Left ventricle myocardium superior (tissue), 1 donor: ENCODE results near the gene SDR42E2. TPM values are rescaled to one million over a fixed set of nuclear protein-coding genes. Genes with fewer than 3 reads are reported as not detected.
"Not testable (repeated sequence)": the region's sequence is repeated elsewhere in the genome, so short reads cannot be mapped to it uniquely, and the experiment has no call there.

Source experiments
- ATAC-seq: fragments of 200-7000 bp; cut with Tn5 transposase; one replicate; pipeline ENCODE4 v1.9.1; 2020; ENCODE audit warnings: mild to moderate bottlenecking, moderate library complexity
- DNase-seq: peaks from one replicate; pipeline ENCODE4 v3.0.0-alpha.2; 2020
- intact Hi-C: fragments of 100-400 bp; cut with micrococcal nuclease; formaldehyde crosslinking; loops from one replicate; pipeline ENCODE4 v1.11.0; 2022
- total RNA-seq: library from RNA; stranded (reverse); fragmentation: NEBNext Ultra II Directional; extraction: Animal tissue kit (Norgen Biotek cat#: 25700); gene quantifications from one replicate; pipeline ENCODE4 v1.2.1, GENCODE V29; 2021
- donor health status: DM: no; HTN: yes; CAD: no; lungs with severe emphysema.

SDR42E2 gene
- total RNA-seq, 1 donor from 2014 or later: not detected

DNA sequence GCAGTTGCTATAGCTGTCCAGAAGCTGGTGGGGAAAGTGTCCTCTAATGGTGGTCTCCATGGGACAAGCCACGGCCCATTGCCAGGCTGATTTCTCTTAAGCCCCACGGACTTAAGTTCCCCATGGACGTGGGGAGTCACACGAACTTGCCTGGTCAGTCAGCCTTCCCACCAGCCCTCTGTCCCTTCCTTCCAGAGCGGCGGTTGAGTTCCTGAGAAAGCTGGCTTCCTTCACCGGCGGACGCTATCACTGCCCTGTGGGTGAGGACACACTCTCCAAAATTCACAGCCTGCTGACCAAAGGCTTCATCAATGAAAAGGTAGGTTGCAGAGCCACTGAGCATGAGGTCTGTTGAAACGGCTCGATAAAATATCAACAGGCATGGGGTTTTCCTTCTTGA is 10.0 kb upstream of the SDR42E2 start:
- ATAC-seq: no peak
- intact Hi-C loops: no loop called here
- no peak for DNase-seq

DNA sequence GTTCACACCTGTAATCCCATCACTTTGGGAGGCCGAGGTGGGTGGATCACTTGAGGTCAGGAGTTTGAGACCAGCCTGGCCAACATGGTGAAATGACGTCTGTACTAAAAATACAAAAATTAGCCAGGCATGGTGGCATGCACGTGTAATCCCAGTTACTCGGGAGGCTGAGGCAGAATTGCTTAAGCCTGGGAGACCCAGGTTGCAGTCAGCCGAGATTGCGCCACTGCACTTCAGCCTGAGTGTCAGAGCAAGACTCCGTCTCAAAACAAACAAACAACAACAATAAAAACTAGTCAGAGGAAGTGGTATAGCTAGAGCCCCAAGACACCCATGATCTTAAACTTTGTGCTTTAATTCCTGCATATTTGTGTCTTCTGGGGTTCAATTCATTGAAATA is 9.2 kb upstream of the SDR42E2 start:
- intact Hi-C loops, ATAC-seq, DNase-seq: not testable (repeated sequence)

DNA sequence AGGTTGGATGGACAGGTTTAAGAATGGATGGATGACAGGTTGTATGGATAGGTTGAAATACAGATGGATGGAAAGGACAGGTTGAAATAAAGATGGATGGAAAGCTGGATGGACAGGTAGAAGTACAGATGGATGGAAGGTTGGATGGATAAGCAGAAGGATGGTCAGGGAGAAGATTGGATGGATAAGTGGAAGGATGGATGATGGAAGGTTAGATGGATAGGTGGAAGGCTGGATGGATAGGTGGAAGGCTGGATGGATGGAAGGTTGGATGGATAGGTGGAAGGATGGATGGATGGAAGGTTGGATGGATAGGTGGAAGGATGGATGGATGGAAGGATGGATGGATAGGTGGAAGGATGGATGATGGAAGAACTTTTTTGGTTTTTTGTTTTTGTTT is 905 bp upstream of the SDR42E2 start:
- DNase-seq: no peak
- no peak for ATAC-seq
- intact Hi-C loops: no loop called here

DNA sequence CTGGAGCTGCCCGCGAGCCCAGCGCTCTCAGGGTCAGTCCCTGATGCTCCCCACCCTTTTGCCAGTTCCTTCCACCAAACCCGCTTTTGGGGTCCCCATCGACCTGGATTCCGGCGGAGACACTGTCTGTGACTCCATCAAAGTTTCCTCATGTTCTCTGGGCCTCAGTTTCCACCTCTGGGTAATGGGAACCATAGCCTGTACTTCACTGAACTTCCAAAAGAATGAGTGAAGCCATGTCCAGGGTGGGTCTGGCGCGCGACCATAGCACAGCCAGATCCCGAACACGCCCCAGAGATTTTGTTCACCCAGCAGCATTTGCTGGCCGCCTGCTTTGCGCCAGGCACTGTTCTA is 327 bp downstream of the SDR42E2 start:
- intact Hi-C loops: no loop called here
- DNase-seq: no peak
- no peak for ATAC-seq

DNA sequence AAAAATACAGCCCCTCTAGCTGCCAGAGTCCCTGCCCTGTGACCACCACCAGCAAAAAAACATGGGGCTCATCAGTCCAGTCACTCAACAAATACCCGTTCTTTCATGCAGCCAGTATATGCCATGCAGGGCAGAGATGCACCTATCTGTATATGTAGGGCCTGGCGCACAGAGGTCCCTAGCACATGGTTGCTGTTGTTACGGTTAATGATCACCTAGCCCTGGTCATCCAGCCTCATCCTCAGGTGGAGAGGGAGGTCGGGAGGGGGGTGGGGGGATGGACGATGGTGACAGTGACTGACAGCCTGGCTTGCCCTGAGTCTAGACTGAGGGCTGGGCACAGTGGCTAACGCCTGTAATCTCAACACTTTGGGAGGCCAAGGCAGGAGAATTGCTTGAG is 1.5 kb downstream of the SDR42E2 start:
- DNase-seq (no peak), ATAC-seq (no peak)
- intact Hi-C loops: no loop called here

DNA sequence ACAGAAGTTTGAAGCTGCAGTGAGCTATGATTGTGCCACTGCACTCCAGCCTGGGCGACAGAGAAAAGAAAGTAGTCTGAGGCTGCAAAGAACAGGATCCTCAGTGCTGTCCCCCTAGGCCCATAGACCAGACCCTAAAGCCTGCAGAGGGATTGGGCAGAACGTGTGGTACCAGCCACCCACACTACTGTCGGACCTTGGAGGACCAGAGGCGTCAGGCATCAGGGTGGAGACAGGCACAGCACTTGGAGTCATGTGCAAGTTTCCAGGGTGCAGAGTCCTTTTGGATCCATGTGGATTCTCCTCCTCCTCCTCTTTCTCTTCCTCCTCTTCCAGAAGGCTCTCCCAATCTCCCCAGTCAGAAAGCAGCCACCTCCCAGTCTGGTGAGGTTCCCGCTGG is 2.2 kb downstream of the SDR42E2 start:
- DNase-seq (no peak), ATAC-seq (no peak)
- intact Hi-C loops: no loop called here

DNA sequence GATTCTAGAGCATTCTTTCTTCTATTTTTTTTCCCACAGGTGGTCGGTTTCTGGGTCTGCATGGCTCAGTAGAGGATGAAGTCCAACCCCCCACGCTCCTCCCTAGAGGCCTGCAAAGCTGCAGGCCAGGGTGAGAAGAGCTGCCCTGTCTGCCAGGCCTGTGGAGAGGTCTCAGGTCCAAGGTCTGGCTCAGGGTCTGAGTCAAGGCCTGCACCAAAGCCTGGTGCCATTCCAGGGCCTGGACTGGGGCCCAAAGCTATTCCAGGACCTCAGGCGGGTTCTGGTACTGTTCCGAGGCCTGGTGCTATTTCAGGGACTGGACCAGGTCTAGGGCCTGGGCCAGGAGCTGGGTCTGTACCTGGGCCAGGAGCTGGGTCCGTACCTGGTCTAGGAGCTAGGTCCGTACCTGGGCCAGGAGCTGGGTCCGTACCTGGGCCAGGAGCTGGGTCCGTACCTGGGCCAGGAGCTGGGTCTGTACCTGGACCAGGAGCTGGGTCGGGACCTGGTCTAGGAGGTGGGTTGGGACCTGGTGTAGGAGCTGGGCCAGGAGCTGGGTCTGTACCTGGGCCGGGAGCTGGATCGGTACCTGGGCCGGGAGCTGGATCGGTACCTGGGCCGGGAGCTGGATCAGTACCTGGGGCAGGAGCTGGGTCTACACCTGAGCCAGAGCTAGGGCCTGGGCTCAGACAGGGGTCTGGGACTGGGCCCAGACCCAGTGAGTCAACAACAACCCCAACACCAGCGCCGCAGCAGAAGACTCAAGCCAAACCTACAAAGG is 3.4 kb downstream of the SDR42E2 start:
- intact Hi-C loops: no loop called here
- ATAC-seq: no peak
- no peak for DNase-seq

DNA sequence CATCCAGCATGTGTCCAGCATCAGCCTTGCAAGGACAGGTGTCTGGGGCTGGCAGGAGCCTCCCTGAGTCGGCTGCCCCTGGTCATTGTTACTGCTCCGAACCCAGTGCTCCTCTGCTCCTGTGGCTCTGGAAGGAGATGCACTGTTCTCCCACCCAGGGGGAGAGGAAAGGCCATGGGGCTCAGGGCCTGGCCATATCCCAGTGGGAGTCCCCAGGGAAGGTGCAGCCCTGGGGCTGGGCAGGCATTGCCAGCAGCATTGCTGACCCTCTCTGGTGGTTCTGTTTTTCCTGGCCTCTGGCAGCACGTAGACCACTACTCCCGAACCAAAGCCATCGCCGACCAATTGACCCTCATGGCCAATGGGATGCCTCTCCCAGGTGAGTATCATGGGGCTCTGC is 9.6 kb downstream of the SDR42E2 start:
- no peak for DNase-seq
- intact Hi-C loops: no loop called here
- ATAC-seq: no peak

DNA sequence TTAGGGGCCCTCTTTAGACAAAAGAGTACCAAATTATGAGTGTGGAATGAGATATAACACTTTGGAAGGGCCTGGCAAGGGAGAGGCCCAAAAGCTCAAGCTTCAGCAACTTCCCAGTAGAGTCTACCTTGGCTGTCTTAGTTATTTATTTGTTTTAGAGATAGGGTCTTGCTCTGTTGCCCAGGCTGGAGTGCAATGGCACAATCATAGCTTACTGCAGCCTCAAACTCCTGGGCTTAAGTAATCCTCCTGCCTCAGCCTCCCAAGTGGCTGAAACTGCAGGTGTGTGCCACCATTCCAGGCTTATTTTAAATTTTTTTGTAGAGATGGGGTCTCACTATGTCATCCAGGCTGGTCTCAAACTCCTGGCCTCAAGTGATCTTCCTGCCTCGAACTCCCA is 10.3 kb downstream of the SDR42E2 start:
- ATAC-seq, intact Hi-C loops, DNase-seq: not testable (repeated sequence)

DNA sequence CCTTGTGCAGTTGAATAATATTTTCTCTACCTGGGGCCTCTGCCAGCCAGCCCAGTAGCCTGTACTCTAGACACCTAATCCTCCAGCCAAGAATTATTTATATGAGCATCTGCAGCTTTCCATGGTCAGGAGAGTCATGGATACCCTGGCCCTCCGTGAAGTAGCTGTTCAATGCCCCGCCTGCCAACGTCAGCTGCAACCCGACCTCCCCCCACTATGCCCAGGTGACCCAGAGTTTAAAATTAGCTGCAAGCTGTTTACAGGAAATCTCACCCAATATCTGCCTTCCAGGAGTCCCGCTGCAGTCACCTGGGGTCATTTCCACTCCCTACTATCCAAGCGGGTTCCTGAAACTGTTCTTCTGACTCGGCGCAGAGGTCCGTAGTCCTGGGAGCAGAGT is 12.3 kb downstream of the SDR42E2 start:
- no peak for DNase-seq
- intact Hi-C loops: no loop called here
- no peak for ATAC-seq

DNA sequence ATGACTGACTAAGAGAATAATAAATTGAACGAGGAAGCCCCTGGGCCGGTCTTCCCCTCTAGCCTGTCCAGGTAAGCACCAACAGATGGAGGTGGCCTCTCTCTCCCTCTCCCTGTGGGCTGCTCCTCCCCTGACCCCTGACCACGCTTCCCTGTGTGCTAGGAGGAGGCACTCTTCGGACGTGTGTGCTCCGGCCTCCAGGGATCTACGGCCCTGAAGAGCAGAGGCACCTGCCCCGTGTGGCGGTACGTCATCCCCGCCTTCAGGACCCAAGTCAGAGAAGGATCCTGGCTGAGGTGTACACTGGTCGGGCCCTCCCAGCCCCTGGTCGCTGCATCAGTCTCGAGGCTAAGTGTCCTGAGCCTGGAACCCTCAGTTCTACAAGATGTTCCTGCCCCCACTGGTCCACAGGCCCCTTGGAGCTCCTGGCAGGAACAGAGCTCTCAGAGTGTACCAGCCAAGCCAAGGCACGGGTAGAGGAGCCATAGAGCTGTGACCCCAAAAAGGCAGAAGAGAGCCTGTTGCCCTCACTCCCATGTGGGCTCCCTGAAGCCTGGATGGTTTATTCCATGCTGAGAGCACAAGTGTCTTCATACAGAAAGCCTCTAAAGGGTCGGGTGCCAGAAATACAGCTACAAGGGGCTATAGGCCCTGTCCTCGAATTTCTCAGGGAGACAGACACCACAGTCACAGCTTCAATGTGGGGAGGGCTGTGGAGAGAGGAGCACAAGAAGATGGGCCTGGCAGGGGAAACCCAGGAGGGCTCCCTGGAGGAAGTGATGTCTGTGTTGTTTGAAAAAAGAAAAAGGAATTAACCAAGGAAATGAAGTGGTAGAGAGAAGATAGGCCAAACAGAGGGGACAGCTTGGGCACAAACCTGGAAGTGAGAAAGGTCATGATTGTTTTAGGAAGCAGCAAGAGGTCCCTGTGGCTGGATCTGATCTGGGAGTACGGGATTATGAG is 15.9 kb downstream of the SDR42E2 start:
- ATAC-seq (no peak), DNase-seq (no peak)
- intact Hi-C loops: no loop called here

DNA sequence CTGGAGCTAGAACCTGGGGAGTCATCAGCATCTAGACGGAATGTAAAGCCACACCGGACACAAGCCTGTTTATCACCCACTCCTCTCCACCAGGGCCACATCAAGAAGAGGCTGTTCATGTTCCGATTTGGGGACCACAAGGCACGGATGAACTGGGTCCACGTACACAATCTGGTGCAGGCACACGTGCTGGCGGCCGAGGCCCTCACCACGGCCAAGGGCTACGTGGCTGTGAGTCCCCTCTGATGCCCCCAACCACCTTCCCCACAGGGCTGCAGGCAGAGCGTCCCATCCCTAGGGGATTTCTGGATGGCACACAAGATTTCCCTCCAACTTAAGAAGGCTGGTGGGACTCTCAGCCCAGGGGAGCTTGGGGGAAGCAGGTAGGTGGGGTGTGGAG is 19.1 kb downstream of the SDR42E2 start:
- intact Hi-C loops: loop anchor here (10.0 kb wide), 1 partner anchor 97 kb away; no protein-coding TSS in a partner anchor
- ATAC-seq (no peak), DNase-seq (no peak)

DNA sequence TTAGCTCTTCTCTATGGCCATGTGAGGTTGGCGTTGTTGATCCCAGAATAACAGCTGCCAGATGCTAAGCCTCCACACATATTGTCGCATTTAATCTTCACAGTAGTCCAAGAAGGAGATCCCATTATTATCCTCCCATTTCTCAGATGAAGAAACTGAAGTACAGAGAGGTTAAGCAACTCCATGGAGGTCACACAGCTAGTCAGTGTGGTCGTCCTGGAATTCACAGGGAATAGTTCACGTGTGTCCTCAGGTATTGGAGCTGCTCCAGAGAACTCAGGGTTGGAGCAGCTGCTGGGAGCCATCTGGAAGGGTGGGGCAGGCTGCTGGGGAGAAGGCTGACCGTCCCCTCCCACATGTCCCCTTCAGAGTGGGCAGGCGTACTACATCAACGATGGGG is 19.5 kb downstream of the SDR42E2 start:
- intact Hi-C loops: loop anchor here (10.0 kb wide), 1 partner anchor 97 kb away; no protein-coding TSS in a partner anchor
- DNase-seq (no peak), ATAC-seq (no peak)

DNA sequence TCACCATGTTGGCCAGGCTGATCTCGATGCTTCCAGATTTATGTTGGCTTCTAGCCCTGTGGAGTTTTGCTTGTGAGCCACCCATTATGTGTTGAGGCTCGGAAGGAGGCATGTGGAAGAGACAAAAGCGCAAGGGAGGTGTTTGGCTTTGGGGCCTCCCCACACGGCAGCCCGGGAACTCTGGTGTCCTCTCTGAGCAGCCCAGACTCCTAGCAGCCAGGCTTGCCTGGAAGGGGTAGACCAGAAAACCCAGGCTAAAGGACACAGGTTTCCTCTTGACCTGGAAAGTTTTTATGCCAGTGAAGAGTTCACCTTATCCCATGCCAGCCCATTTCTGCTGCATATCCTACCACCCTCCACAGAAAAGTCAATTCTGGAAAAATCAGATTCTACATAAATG is 21.0 kb downstream of the SDR42E2 start:
- intact Hi-C loops: loop anchor here (10.0 kb wide), 1 partner anchor 99 kb away; no protein-coding TSS in a partner anchor
- no peak for DNase-seq
- ATAC-seq: no peak

DNA sequence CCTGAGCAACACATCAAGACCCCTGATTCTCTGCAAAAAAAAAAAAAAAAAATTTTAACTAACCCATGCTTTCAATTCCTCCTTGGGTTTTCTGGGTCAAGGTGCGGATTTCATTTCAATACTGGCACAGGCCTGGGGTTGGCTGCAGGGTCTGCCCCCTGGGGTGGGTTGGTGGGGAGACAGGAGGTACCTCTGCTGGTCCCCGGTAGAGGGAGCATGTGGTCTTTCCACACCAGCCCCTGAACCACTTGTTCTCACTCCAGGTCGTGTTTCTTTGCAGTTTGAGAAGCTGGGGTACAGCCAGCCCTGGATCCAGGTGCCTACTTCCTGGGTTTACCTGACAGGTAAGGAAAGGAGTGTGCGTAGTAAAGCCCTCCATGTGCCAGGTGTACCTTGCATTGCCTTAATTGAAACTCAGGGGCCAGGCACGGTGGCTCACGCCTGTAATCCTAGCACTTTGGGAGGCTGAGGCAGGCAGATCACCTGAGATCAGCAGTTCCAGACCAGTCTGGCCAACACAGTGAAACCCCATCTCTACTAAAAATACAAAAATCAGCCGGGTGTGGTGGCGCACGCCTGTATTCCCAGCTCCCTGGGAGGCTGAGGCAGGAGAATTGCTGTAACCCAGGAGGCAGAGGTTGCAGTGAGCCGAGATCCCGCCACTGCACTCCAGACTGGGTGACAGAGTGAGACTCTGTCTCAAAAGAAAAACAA is 21.8 kb downstream of the SDR42E2 start:
- ATAC-seq (no peak), DNase-seq (no peak)
- intact Hi-C loops: loop anchor here (10.0 kb wide), 1 partner anchor 99 kb away; no protein-coding TSS in a partner anchor

DNA sequence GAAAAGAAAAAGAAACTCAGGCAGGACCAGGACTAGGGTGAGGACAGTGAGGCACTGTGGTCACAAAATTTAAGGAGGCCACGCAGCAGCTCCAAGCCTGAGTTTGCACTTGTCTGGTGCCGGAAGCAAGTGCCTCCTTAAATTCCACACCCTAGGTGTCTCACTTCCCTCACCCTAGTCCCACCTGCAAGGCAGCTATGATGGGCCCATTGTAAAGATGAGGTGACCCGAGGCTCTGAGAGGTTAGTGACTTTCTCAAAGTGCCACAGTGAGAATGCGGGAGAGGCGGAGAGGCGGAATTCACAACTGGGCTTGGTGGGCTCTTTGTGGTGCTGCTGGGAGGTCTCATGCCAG is 22.3 kb downstream of the SDR42E2 start:
- intact Hi-C loops: loop anchor here (10.0 kb wide), 1 partner anchor 100 kb away; no protein-coding TSS in a partner anchor
- DNase-seq (no peak), ATAC-seq (no peak)

DNA sequence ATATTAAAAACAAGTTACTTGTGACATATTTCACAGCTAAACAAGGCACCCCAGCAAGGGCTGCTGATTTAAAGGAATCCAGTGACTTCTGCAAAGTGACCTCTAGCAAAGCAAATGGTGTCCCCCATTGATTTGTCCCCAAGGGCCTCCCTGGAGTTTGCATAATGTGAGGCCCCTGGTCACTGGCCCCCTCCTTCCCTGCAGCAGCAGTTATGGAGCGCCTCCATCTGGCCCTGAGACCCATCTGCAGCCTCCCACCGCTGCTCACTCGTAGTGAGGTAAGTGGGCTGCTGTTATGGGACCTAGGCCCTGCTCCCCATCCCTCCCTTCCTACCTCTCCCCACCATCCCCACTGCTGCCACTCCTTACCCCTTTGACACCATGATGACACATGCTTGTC is 24.2 kb downstream of the SDR42E2 start:
- ATAC-seq (no peak), DNase-seq (no peak)
- intact Hi-C loops: loop anchor here (5.0 to 10.0 kb wide), 2 partner anchors 102 to 189 kb away; no protein-coding TSS in a partner anchor

DNA sequence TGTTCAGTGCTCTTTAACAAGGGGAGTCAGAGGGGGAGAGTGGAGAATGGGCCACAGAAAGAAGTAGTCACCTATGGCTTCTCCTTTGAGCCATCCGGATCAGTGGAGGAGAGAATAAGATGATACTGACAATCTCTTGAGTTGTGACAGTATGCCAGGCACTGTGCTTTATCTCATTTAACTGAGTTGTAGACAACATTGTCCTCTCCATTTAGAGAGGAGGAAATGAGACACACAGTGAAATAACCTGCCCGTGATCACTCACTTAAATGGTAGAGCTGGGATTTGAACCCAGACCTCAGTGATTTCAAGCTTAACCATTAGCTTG is 25.9 kb downstream of the SDR42E2 start:
- ATAC-seq (no peak), DNase-seq (no peak)
- intact Hi-C loops: loop anchor here (5.0 to 10.0 kb wide), 2 partner anchors 103 to 191 kb away; no protein-coding TSS in a partner anchor

DNA sequence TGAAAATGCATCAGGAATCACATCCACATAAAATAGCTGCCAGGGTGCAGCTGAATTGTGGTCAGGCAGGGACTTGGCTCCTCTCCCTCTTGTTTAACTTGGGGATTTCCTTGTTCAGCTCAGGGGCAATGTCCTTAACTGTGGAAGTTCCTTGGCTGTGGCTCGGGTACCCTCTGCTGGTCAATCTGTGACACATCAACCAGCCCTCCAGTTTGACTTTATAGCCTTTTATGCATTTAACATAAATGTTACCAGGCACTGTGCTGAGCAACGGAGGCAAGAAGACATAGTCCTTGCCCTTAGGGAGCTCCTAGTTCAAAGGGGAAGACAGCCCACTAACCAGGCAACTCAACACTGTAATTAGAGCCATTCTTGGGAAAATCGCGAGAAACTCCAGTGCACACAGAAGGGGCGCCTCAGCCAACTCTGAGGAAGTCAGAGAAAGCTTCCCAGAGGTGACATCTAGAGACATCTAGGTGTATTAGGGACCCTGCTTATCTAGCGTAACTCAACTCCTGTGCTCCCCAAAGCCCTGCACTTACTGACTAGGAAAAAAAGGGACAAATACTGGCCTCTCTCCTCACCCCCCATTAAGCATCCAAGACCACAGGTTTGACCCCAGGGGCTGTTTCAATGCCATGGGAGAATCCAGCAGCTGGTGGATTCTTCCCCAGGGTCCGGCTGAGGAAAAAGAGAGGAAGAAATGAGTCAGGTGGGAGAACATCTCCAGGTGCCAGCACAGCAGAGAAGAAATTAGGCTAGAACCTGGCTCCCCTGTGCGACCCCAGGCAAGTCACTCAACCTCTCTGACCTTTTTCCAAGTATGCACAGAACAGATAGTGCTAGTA is 26.5 kb downstream of the SDR42E2 start:
- DNase-seq (peak; percentile 61), ATAC-seq (no peak)
- intact Hi-C loops: loop anchor here (5.0 to 10.0 kb wide), 2 partner anchors 104 to 192 kb away; no protein-coding TSS in a partner anchor
